GM19468 (cell line): ENCODE results near the gene STK38L.
"Not testable (repeated sequence)": the region's sequence is repeated elsewhere in the genome, so short reads cannot be mapped to it uniquely, and the experiment has no call there.

Experiments
- ATAC-seq: cut with Tn5 transposase; IDR thresholded peaks from one replicate; pipeline ENCODE4 v1.9.1; 2021; ENCODE audit warnings: mild to moderate bottlenecking, moderate library complexity, moderate number of reproducible peaks; ENCODE audit not compliant: unreplicated experiment; ENCODE audit errors: extremely low read depth

Gene STK38L

GRCh38 chr12:27221625-27222387 lies 22.3 kb upstream of the STK38L start:
- peak; percentile 54 for ATAC-seq

- ATAC-seq: no peak
Observed at GRCh38 chr12:27226407-27226929, 17.6 kb upstream of the STK38L start.

GRCh38 chr12:27229367-27229766 lies 14.7 kb upstream of the STK38L start:
- no peak for ATAC-seq

- not testable (repeated sequence) for ATAC-seq
Observed at GRCh38 chr12:27231374-27231773, 12.7 kb upstream of the STK38L start.

GRCh38 chr12:27233814-27234213 lies 10.3 kb upstream of the STK38L start:
- no peak for ATAC-seq

- no peak for ATAC-seq
Observed at GRCh38 chr12:27236498-27236897, 7.6 kb upstream of the STK38L start.

- ATAC-seq: peak; percentile 24
Observed at GRCh38 chr12:27237790-27238771, 6.0 kb upstream of the STK38L start.

- ATAC-seq: no peak
Observed at GRCh38 chr12:27243006-27243405, 1.1 kb upstream of the STK38L start.

GRCh38 chr12:27244689-27245488 lies 803 bp downstream of the STK38L start:
- ATAC-seq: no peak

- ATAC-seq: no peak
Observed at GRCh38 chr12:27246141-27246540, 2.1 kb downstream of the STK38L start.

- no peak for ATAC-seq
Observed at GRCh38 chr12:27246774-27247173, 2.7 kb downstream of the STK38L start.

- ATAC-seq: no peak
Observed at GRCh38 chr12:27252934-27253333, 8.8 kb downstream of the STK38L start.

- no peak for ATAC-seq
Observed at GRCh38 chr12:27253347-27253746, 9.3 kb downstream of the STK38L start.

GRCh38 chr12:27255806-27256205 lies 11.7 kb downstream of the STK38L start:
- ATAC-seq: no peak

GRCh38 chr12:27257104-27257843 lies 13.2 kb downstream of the STK38L start:
- no peak for ATAC-seq

GRCh38 chr12:27260746-27261145 lies 16.7 kb downstream of the STK38L start:
- no peak for ATAC-seq

GRCh38 chr12:27261866-27262265 lies 17.8 kb downstream of the STK38L start:
- no peak for ATAC-seq

- no peak for ATAC-seq
Observed at GRCh38 chr12:27270148-27270547, 26.1 kb downstream of the STK38L start.

- no peak for ATAC-seq
Observed at GRCh38 chr12:27271206-27271605, 27.1 kb downstream of the STK38L start.
